ENCODE measurements around the gene C9.

DNA sequence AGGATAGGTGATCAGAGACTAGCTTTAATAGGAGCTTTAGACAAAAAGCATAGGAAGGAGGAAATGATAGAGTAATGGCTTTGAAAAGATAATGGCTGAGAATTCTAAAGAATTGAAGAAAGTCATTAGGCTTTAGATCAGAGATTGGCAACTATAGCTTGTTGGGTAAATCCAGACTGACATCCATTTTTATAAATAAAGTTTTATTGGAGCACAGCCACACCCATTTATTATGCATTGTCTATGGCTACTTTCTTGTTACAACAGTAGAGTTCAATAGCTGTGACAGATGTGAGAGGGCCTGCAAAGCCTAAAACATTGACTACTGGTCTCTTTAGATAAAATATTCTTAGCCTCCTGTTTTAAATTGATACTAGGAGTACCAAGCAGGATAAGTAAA is 104.2 kb downstream of the C9 start:
- no peak for TF ChIP-seq CTCF (IDR thresholded peaks at IDR 0.05)
- TF ChIP-seq POLR2A (IDR thresholded peaks at IDR 0.05) = no peak
